Nephron progenitor cell (in vitro differentiated cells): ENCODE data around the gene BMP8B.

Experiments
- DNase-seq: peaks from one replicate; pipeline ENCODE4 v3.0.0; 2021
- H3K27ac Mint-ChIP-seq: 2 replicates; pipeline ENCODE4 v1.8.0; 2021; ENCODE audit warnings: mild to moderate bottlenecking, moderate library complexity, mixed read lengths
- H3K27me3 Mint-ChIP-seq: 2 replicates; pipeline ENCODE4 v1.8.0; 2021; ENCODE audit warnings: mild to moderate bottlenecking, low read depth, mixed read lengths; ENCODE audit not compliant: poor library complexity
- H3K36me3 Mint-ChIP-seq: 2 replicates; pipeline ENCODE4 v1.8.0; 2021; ENCODE audit warnings: low read depth, mixed read lengths
- H3K4me1 Mint-ChIP-seq: 2 replicates; pipeline ENCODE4 v1.8.0; 2021; ENCODE audit warnings: mixed read lengths
- H3K4me3 Mint-ChIP-seq: 2 replicates; pipeline ENCODE4 v1.8.0; 2021; ENCODE audit warnings: mild to moderate bottlenecking, moderate library complexity, mixed read lengths
- H3K9me3 Mint-ChIP-seq: 2 replicates; pipeline ENCODE4 v1.8.0; 2021; ENCODE audit warnings: mild to moderate bottlenecking, moderate library complexity, mixed read lengths
- TF ChIP-seq, protein P1 (sequence below): fragments of 200-600 bp; sonication (generic); IDR thresholded peaks from 2 replicates; pipeline ENCODE4 v1.5.0; 2021; ENCODE audit warnings: antibody characterized with exemption

Gene BMP8B

GRCh38 chr1:39717809-39718208 is 70.9 kb downstream of the BMP8B start:
- H3K27me3 Mint-ChIP-seq = peaks cover 98% of the 10 kb centered on the region
- H3K4me1 Mint-ChIP-seq = no peaks in the 10 kb centered on the region
- H3K27ac Mint-ChIP-seq = no peak overlapping the region
- TF ChIP-seq, protein P1, sequence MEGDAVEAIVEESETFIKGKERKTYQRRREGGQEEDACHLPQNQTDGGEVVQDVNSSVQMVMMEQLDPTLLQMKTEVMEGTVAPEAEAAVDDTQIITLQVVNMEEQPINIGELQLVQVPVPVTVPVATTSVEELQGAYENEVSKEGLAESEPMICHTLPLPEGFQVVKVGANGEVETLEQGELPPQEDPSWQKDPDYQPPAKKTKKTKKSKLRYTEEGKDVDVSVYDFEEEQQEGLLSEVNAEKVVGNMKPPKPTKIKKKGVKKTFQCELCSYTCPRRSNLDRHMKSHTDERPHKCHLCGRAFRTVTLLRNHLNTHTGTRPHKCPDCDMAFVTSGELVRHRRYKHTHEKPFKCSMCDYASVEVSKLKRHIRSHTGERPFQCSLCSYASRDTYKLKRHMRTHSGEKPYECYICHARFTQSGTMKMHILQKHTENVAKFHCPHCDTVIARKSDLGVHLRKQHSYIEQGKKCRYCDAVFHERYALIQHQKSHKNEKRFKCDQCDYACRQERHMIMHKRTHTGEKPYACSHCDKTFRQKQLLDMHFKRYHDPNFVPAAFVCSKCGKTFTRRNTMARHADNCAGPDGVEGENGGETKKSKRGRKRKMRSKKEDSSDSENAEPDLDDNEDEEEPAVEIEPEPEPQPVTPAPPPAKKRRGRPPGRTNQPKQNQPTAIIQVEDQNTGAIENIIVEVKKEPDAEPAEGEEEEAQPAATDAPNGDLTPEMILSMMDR = peak; percentile 5
- no peak for DNase-seq
- no peak overlapping the region for H3K4me3 Mint-ChIP-seq
- no peaks in the 10 kb centered on the region for H3K36me3 Mint-ChIP-seq
- no peaks in the 10 kb centered on the region for H3K9me3 Mint-ChIP-seq

DNA sequence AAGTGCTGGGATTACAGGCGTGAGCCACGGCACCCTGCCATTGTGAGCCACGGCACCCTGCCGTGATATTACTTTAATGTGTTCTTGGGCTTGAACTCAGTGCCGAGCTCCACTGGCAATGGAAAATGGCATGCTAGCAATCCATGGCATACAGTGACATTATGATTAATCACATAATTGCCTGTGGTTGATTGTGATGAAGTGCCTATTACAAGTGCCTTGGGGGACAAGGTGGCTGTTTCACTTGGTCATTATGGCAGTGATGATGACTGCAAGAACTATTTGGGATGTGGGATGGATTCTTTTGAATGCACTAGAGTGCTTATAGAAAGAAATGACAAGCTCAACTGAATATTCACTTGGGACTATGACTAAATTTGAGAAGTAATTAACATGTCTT is 75.1 kb downstream of the BMP8B start:
- Mint-ChIP-seq H3K9me3 (peaks cover 4% of the 10 kb centered on the region), H3K36me3 (no peaks in the 10 kb centered on the region), H3K27me3 (peaks cover 99% of the 10 kb centered on the region), H3K4me1 (peaks cover 4% of the 10 kb centered on the region), H3K27ac (no peak overlapping the region), H3K4me3 (no peak overlapping the region)
- DNase-seq = no peak
- TF ChIP-seq, protein P1 = no peak

GRCh38 chr1:39711966-39712340 is 76.7 kb downstream of the BMP8B start:
- TF ChIP-seq, protein P1 = no peak
- Mint-ChIP-seq H3K27ac (no peak overlapping the region), H3K4me1 (peaks cover 4% of the 10 kb centered on the region), H3K4me3 (no peak overlapping the region), H3K36me3 (no peaks in the 10 kb centered on the region), H3K9me3 (peaks cover 4% of the 10 kb centered on the region), H3K27me3 (peaks cover 99% of the 10 kb centered on the region)
- DNase-seq = no peak

- DNase-seq = no peak
These were observed 77.3 kb downstream of the BMP8B start for GRCh38 chr1:39711104-39711965.

GRCh38 chr1:39707506-39707905 is 81.2 kb downstream of the BMP8B start:
- H3K36me3 Mint-ChIP-seq = no peaks in the 10 kb centered on the region
- peaks cover 4% of the 10 kb centered on the region for H3K4me1 Mint-ChIP-seq
- DNase-seq = no peak
- TF ChIP-seq, protein P1 = no peak
- no peak overlapping the region for H3K27ac Mint-ChIP-seq
- peaks cover 95% of the 10 kb centered on the region for H3K27me3 Mint-ChIP-seq
- H3K9me3 Mint-ChIP-seq = peaks cover 4% of the 10 kb centered on the region
- no peak overlapping the region for H3K4me3 Mint-ChIP-seq

More at GRCh38 chr1:39711104-39711965, 77.3 kb downstream of the BMP8B start:
- peaks cover 99% of the 10 kb centered on the region for H3K27me3 Mint-ChIP-seq
- H3K27ac Mint-ChIP-seq = no peak overlapping the region
- H3K9me3 Mint-ChIP-seq = peaks cover 4% of the 10 kb centered on the region
- no peak overlapping the region for H3K4me3 Mint-ChIP-seq
- TF ChIP-seq, protein P1 = no peak
- peaks cover 4% of the 10 kb centered on the region for H3K4me1 Mint-ChIP-seq
- no peaks in the 10 kb centered on the region for H3K36me3 Mint-ChIP-seq
